HG03571 (cell line): ENCODE data around the gene IGFBP1.

Experiments used
- ATAC-seq: cut with Tn5 transposase; IDR thresholded peaks from one replicate; pipeline ENCODE4 v1.9.1; 2021; ENCODE audit not compliant: unreplicated experiment

Gene IGFBP1

GRCh38 chr7:45880433-45880860, 7.8 kb upstream of the IGFBP1 start:
- ATAC-seq: no peak

DNA sequence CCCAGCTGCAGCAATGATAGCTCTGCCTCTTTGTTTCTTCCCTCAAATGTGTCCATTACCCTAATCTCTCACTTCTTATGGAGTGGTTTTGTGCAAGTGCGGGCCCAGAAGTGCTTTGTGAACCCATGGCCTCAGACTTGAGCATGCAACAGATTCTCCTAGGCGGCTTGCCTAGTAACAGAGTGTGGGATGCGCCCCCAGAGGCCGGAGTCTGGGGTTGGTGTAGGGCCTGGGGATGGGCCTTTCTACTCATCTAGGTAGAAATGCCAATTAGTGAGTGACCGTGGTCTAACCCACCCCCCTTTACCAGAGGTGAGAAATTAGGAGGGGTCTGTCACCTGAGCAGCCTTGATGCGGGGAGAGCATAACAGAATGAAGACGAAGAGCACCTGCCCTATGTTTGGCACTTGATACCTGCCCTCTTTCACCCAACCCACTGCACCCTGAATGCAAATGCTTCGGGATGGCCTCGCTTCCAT, 7.0 kb upstream of the IGFBP1 start:
- no peak for ATAC-seq

DNA sequence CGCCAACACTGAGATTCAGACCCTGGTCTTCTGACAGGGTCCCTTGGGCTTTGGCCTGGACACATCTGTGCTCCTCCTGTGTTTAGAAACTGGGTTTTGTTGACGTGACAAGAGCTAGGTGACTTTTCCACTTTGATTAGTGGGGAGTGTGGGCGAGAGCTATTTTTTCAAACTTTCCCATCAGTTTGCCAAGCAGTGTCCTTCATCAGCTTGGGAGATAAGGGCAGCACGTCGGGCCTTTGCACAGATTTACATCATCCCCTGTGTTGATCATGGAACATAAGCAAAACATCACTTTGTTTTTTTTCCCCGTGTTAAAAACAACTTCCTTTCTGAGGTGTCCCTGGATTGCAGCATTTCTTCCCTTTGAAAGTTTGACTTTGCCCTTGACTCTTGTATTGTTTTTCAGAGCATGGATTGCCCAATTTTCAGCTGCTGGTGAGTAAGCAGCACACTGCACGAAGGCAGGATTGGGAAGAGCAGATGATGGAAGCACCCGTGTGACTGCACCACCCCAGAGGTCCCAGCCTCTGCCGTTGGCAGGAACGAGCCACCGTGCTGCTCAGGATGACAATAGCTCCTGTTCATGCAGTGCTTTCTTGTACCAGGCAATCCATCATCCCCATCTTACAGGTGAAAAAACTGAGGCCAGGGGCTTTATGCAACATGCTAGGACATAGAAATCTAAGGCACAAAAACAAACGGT, 6.4 kb upstream of the IGFBP1 start:
- ATAC-seq: no peak

GRCh38 chr7:45882465-45882810, 5.8 kb upstream of the IGFBP1 start:
- ATAC-seq: no peak

GRCh38 chr7:45884136-45884535, 4.2 kb upstream of the IGFBP1 start:
- ATAC-seq: no peak

DNA sequence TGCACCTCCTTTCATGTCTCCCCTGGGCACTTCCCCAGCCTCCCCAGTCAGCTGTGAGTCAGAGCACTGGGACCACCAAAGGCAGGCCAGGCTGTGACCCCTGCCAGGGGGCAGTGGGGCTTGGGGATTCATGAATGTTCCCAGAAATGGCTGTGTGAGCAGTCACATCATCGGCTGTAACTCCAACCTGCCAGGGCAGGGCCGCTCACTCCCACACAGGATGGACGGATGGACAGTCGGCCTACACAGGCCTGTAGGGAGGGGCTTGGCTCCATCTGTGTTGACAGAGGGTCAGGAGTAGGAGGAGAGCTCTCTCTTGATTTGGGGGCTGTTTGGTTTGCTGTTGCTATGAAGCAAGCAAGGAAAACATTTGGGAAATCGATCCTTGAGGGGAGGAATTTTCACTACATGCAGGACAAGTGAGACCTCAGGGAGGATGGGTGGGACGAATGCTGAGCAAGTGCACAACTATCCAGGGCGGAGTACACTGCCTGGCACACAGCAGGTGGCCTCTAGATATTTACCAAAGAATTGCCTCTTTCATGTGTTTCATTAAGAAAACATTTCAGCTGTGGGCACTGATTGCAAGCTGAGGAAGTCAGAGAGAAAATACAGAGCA, 2.9 kb upstream of the IGFBP1 start:
- no peak for ATAC-seq

GRCh38 chr7:45886931-45887667, 1.2 kb upstream of the IGFBP1 start:
- ATAC-seq: no peak

DNA sequence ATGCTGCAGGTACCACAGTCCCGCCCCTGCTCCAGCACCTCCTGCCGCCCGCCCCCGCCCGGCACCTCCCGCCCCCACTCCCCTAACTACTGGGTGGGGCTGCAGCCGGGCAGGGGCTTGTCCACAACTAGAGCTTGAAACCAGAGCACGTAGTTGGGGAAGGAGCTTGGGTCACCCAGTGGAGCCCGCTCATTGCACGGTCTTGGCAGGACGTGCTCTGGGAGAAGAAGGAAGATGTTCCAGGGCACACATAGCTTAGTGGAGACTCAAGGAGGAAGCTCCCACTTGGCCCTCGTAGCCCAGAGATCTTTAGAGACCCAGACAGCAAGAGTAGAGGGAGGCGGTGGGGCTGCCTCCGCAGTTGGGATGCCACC, 692 bp downstream of the IGFBP1 start:
- no peak for ATAC-seq

DNA sequence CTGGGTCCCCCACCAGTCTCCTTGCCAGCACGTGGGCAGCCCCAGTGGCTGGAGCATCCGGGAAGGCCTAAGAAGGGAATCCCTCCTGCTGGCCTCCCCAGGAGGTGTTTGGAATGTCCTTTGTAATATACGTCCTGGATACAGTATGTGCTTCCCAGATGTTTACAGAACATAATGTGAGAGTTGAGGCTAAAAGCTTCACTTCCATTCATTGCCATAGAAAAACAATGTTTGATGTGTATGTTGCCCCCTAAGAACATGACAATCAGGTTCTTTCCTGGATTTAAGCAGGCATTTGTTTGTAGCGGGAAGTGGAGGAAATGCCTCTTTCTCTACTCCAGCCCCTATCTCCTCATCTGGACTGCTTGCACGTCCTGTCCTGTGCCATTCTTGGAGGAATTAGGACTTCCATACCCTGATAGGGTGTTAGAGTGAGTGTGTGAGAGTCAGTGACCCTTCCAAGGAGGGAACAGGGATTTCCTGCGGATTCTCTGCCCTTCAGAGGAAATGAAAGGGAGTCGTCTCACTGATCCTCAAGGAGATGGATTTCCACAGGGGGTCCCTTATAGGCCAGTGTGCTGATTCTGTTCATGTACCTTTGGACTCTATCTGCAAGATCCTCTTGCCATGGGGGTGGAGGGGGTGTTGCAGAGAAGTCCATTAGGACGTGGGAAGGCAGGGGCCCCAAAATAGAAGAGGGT, 1.2 kb downstream of the IGFBP1 start:
- ATAC-seq: no peak

DNA sequence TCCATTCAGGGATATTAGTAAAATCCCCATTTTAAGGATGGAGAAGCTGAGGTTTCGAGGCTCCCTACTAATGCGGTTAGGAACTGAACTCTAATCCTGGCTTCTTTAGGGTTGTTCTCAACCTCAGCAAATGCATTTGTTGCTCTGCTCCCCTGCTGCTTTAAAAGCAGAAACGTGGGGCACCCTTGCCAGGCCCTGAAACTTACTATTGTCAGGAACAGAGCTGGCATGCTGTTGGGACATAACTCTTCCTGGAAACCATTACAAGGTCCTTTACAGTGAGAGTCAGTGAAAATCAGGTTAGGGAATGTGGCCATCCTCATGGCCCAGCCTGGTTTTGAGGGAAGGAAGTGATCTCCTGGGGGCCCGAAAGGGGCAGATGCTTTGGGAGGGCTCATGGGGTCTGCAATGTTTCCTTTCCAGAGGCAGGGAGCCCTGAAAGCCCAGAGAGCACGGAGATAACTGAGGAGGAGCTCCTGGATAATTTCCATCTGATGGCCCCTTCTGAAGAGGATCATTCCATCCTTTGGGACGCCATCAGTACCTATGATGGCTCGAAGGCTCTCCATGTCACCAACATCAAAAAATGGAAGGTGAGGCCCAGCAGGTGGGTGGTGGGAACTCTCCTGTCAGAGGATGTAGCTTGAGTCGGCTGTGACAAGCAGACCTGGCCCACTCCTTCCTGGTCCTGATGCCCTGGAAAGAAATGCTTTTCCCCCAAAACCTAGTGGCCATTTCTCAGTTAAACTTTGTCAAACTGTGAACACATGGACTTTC, 2.0 kb downstream of the IGFBP1 start:
- no peak for ATAC-seq

DNA sequence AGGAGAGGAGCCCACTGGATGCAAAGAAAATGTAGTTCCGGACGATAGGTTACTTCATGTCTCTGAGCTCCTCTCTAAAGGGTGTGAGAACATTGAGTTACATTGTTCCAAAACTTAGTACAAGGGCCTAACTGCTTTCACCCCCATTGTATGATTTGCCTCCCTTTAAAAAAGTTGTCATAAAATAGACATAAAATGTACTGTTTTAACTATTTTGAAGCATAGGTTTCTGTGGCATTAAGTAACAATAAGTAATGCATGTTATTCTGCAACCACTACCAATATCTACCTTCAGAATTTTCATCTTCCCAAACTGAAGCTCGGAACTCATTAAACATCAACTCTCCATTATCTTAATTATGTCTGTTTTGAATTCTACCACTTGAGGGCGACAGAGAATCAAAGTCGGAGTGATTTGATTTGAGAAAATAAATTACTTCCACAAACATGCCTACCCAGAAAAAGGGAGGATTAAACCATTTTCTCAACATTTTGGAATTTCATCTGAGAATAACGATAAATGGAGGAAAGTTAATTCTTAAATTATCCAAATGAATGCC, 2.7 kb downstream of the IGFBP1 start:
- ATAC-seq: no peak

DNA sequence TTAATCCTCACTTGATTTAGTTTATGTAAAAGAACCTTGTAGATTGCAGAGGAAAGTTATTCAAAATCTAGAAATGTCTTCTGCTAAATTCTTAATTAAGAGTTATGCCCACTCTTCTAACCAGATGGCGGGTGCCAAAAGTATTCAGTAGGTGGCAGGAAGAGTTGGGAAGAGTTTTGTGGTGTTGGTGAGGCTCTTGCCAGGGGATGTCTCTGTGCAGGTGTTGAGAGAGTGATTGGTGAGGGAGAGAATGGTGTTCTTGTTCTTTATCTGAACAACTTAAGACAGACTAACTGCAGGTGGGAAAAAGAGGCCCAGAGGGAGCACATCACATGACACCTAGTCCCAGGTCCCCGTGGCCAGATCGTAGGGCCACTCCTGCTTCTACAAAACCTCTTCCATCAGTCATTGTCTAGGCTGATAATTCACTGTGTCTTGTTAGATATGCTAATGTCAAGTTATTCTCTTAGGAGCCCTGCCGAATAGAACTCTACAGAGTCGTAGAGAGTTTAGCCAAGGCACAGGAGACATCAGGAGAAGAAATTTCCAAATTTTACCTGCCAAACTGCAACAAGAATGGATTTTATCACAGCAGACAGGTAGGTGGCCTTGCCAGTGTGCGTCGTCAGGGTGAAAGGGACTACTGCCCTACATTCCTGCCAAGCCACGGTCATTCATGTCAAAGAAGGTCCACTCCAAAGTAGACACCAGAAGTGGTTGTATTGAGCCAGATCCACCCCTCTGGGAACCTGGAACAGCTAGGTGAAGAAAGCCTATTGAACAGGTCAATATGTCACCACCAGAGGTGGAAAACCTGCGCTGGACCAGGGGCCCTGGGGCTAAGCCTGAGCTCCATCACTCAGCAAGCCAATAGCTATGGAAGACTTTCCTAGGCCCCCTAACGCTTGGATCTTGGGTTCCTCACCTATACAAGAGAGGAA, 3.4 kb downstream of the IGFBP1 start:
- no peak for ATAC-seq

DNA sequence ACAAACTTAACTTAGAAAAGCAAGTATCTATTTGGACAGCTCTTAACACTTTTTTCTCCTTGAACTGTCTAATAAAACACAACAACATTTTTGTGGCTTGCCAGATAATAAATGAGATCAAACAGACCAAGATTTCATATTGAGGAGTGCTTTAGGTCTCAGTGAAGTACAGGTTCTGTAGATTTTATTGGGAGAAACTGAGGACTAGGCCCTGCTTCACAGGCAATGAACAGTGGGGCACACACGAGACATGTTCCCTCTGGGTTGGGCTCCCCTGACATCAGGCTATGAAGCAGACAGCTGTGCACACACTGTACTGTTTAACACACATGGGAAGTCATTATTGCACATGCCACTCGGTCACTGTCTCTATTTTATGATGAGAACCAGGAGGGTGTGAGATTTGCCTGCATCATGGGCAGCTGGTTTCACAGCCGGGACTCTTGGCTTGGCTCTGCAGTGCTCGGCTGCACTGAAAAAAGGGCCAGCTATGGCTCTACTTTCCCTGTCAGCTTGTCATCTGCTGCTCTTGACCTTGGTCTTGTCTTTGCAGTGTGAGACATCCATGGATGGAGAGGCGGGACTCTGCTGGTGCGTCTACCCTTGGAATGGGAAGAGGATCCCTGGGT, 4.2 kb downstream of the IGFBP1 start:
- ATAC-seq: no peak

GRCh38 chr7:45893374-45893995, 5.2 kb downstream of the IGFBP1 start:
- no peak for ATAC-seq

- no peak for ATAC-seq
These were observed 5.8 kb downstream of the IGFBP1 start for GRCh38 chr7:45893996-45894664.

GRCh38 chr7:45894665-45895062, 6.4 kb downstream of the IGFBP1 start:
- no peak for ATAC-seq

- no peak for ATAC-seq
These were observed 8.9 kb downstream of the IGFBP1 start for GRCh38 chr7:45897042-45897690.
